ENCODE data around the gene SPATA31E1.
A peak's percentile ranks its signal among the peaks of the same experiment; 100 is the strongest.
"Not testable (repeated sequence)": the region's sequence is repeated elsewhere in the genome, so short reads cannot be mapped to it uniquely, and the experiment has no call there.

The SPATA31E1 gene

DNA sequence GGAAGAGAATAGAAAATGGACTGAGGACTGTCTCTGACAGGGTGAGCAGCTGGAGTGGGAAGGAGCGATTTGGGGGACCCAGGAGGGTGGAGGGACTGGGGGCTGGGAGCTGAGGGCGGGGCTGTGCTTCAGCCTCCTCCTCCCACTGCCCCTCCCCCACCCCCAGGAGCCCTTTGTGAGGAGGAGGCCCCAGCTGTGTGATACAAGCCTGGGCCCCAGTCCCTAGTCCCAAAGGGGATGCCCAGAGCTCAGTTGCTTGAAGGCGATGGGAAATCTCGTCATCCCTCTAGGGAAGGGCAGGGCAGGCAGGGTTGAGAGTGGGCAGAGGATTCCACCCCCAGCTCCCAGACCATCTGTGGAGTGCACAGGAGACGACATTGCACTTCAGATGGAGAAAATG, at the start of gene SPATA31E1:
Gene SPATA31E1 (plus strand): TSS at position 251 of the 400 bp plus-strand sequence. CDS start 15 bp downstream, at position 266.
- in situ Hi-C loops (cut with MboI; ENCODE audit: low pct_unique_long_range_greater_than_20kb, low sequenced_read_pairs): no loop called here
- DNase-seq: no peak

DNA sequence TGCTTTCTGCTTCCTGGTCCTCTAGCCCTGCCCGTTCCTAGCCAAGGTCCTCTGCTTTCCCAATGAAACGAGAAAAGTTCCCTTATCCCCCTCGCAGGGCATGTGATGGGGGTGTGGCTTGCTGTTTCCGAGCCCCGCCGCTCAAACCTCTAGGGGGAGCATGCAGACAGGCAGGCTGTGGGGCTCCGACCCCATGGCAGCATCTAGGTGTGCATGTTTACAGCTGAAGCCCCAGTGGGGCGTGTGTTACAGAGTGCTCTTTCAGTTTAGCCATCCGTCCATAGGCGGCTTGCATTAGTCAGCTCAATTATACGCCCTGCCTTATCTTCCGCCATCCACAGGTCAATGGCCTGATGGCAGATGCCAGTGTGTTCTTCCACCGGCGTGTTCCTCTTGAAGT, 48.3 kb upstream of the SPATA31E1 start:
- DNase-seq: no peak
- in situ Hi-C loops (cut with MboI; ENCODE audit: low pct_unique_long_range_greater_than_20kb, low sequenced_read_pairs): no loop called here

DNA sequence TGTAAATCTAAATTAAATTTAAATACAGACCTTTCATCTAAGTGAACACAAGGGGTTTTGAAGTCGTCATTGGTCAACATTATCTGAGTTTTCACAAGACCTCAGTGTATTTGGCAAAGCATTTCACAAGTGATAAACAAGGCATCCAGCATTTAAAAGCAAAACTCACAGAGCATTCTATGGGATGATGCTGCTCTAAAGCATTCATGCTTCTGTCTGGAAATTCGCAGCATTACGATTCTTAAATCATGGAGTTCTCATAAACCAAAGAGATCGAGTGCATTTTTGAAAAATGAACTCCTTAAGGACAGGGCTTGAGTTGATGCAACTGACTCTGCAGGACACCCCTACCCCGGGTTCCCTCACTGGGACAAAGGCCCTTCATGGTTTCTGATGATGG, 46.1 kb upstream of the SPATA31E1 start:
- in situ Hi-C loops (cut with MboI; ENCODE audit: low pct_unique_long_range_greater_than_20kb, low sequenced_read_pairs): no loop called here
- DNase-seq: no peak

DNA sequence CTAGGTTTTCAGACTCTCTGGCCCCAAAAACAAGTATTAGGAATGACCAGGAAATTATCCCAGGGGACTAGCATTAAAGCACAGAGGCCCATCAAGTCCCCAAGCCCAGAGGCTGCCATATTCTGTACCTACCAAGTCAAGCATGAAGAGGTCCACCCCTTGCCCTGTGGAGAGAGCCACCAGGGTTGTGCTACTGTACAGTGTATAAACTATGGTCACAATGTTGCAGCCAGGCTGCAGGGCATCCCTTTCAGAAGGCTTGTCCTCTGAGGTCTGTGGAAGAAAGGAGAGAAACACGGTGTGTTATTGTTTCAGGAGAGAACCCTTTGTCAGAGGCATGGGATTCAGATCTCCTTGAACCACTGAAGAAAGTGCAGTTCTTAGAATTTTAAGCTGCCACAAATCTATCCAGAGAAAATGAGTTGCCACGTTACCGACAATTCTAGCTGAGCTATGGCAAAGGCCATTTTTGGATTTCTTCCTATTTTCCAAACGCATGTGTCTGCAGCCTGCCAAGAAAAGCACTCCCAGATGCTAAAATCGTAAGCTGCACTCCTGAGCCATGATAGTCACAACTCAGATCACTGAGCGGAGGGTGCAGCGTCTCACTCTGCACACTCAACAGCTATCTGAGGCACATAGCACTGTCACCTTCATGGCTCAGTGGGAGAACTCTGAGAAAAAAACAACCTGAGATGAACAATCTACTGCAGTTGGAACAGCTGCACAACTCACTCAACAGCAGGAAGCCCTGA, 45.5 kb upstream of the SPATA31E1 start:
- no peak for DNase-seq
- in situ Hi-C loops (cut with MboI; ENCODE audit: low pct_unique_long_range_greater_than_20kb, low sequenced_read_pairs): no loop called here

DNA sequence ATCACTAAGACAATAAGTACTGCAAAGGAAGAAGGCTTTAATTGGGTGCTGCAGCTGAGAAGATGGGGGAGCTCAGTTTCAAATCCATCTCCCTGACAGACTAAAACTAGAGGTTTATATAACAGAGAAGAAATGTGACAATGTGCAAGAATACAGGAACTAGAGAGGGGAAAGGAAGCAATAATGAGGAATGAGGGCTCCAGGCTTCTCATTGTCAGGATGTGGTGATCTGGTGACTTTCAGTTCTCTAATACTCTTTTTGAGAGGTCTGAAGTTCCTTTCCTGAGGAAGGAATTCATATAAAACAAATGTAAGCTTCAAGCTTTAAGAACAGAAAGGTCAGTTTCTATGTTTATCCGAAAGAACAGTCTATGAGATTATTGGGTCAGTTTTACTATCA, 42.5 kb upstream of the SPATA31E1 start:
- in situ Hi-C loops (cut with MboI; ENCODE audit: low pct_unique_long_range_greater_than_20kb, low sequenced_read_pairs): no loop called here

DNA sequence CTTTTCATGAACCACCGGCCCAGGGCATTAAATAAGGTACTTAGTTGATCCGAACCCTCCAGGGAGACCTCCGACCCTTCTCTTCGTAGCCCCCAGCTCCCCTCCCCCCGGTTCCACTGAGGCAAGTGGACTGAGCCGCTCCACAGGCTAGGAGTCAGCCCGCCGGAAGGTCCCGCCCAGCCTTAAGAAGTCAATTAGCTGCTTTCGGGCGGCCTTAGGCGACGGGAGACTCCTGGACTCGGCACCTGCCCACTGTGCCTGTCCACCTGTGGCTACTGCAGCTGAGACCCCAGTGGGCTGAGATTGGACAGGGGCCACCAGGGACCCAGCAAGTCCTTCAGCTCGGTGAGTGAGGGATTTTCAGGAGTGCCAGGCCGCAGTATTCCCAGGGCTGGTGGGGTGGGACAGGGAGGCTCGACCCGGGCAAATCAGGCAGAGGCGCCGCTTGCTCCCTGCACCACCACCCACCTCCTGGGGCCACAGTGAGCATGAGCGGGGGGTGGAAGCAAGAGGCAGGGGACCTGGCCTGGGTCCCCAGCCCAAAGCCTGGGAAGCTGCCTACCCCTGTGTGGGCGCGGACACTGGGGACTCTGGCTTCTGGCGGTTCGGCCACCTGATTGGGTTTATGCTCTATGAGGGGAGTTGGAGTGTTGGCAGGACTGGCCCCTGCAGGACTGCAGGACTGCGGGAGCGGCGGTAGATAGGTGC, 39.6 kb upstream of the SPATA31E1 start:
- no peak for DNase-seq
- in situ Hi-C loops (cut with MboI; ENCODE audit: low pct_unique_long_range_greater_than_20kb, low sequenced_read_pairs): no loop called here

More for the DNA sequence above, 42.5 kb upstream of the SPATA31E1 start:
- peak; percentile 16 for DNase-seq

DNA sequence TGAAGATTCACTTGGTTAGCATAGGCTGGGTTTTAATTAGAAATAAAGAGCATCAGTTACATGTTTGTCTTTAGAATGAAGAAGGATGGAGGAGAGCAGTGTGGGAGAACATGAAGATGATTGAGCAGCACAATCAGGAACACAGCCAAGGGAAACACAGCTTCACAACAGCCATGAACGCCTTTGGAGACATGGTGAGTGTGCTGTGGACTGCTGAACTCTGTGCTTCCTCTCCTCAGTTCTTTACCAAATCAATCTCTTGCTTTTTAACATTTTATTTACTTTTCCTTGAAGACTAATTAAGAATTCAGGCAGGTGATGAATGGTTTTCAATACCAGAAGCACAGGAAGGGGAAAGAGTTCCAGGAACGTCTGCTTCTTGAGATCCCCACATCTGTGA, 38.2 kb upstream of the SPATA31E1 start:
- in situ Hi-C loops (cut with MboI; ENCODE audit: low pct_unique_long_range_greater_than_20kb, low sequenced_read_pairs): no loop called here
- no peak for DNase-seq

DNA sequence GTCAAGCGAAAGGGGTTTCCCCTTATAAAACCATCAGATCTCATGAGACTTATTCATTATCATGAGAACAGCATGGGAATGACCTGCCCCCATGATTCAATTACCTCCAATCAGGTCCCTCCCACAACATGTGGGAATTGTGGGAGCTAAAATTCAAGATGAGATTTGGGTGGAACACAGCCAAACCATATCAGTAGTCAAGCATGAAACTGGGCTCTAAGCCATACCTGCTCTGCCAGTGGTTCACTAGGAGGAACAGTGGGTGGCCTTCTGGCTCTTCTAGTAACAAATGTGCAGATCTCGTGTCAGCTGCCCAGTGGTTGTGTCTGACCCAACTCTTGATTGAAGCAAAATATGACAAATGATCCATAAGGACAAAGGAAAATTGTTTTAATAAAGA, 34.9 kb upstream of the SPATA31E1 start:
- in situ Hi-C loops (cut with MboI; ENCODE audit: low pct_unique_long_range_greater_than_20kb, low sequenced_read_pairs); DNase-seq: not testable (repeated sequence)

DNA sequence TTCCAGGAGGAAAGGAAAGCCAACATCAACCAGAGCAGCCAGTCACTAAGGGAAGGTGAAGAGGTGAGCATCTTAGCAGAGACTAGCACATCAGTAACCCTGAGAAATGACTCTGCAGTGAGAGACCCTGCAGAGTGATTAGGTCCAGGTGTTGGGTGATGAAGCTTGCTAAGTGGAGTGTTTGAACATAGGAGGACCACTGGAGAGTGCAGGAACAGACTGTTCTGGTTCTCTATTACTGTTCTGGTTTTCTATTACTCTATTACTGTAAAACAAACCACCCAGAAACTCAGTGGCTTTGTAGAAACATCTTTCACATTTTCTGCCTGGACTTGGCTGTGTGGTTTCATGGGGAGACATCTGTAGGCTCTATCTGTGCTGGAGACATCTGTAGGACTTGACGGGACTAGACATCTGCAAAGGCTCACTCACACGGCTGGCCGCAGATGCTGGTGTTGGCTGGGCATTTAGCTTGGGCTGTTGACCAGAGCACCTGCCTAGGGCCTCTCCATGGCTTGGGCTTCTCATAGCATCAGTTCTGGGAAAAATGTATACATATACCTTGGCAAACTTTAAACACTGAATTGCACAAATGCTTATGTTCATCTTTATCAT, 33.4 kb upstream of the SPATA31E1 start:
- in situ Hi-C loops (cut with MboI; ENCODE audit: low pct_unique_long_range_greater_than_20kb, low sequenced_read_pairs): no loop called here
- no peak for DNase-seq

DNA sequence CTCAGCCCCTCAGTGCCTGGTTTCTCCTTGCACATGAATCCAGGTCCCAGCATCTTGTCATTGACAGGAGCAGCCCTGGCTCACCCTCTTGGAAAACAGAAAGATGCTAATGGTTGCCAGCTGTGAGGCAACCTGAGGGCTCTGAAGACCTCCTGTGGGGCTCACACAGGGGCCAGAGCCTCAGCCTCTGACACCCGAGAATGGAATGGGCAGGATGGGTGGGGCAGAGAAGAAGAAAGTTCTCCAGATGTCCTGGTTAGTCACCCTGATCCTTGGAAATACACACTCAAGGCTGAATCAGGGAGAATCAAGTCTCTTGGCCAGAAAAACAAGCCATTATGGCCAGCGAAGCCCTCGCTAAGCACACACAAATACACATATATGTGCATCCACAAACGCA, 32.3 kb upstream of the SPATA31E1 start:
- in situ Hi-C loops (cut with MboI; ENCODE audit: low pct_unique_long_range_greater_than_20kb, low sequenced_read_pairs): no loop called here
- DNase-seq: no peak

DNA sequence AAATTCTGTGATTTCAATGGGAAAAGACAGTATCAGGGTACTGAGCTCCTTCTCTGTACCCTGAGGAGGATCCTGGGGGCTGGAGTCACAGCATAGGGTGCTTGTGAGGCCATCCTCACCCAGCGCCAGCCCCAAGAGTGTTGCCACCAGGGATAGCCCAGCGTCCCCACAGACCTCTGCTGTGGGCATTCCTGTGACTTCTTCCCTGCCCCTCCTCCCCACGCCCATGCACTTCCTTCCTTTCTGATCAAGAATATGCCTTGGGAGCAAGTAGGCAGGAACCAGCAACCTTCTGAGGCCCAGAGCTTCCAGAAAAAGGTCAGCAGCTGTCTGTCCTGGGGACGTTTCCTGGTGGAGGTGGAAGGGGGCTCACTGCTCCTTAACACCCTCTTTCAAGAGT, 31.5 kb upstream of the SPATA31E1 start:
- in situ Hi-C loops (cut with MboI; ENCODE audit: low pct_unique_long_range_greater_than_20kb, low sequenced_read_pairs); DNase-seq: not testable (repeated sequence)

DNA sequence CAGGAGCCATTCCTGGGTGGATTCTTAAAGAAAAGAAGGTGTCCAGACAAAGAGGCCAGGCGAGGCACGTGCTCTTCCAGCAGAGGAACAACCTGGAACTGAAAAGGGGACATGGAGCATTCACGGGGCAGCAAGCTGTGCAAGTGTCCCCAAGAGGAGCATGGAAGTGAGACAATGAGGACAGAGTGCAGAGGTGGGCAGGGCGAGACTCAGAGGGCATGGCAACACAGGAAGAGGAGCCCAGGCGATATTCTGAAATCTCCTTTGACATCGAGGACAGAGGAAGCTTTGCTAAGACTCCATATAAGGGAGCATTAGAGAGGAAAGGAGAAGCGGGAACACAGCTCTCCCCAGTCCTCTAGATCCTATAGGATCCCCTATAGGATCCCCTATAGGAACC, 29.4 kb upstream of the SPATA31E1 start:
- in situ Hi-C loops (cut with MboI; ENCODE audit: low pct_unique_long_range_greater_than_20kb, low sequenced_read_pairs): no loop called here
- no peak for DNase-seq

DNA sequence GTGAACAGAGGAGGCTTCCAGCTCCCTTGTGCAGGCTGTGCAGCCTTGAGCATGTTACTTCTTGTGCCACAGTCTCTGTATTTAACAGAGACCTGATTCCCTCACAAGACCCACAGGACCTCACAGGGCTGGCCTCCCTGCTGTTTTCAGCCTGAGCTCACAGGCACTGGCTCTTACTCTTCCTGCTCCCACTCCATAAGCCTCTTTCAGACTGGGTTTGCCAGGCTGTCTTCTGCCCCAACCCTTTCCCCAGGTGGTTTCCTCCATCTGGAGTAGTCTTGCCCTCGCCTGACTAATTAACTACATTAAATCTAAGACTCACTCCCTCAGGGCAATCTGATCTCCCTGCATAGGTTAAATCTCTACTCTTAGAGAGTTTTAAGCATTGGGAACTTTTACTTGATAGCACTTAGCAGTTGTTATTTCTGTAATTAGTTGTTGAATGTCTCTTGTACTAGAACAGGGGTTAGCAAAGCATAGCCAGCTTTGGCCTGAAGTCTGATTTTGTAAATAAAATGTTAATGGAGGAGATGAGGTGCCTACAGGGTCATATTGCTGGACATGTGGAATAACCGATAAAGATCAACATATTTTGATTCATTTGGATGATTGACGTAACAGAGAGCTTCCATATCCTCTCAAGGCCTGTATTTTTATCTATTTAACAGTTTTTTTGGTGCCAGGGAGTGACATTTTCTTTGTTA, 28.6 kb upstream of the SPATA31E1 start:
- in situ Hi-C loops (cut with MboI; ENCODE audit: low pct_unique_long_range_greater_than_20kb, low sequenced_read_pairs): no loop called here
- no peak for DNase-seq

DNA sequence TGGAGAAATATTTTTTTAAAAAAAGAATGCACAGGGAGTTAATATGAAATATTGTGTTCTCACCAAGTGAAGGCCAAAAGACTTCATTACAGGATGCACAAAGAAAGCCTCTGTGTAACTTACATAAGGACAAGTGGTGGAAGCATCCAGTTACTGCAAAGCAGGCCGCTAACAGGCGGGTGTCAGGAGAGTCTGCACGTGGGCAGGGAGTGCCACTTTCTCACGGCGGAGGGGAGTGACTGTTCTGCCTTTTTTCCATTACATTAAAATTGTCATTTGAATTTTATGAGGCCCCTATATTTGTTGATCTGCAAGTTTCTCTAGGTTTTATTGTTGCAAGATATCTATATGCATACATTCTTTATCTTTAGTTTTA, 28.1 kb upstream of the SPATA31E1 start:
- no peak for DNase-seq
- in situ Hi-C loops (cut with MboI; ENCODE audit: low pct_unique_long_range_greater_than_20kb, low sequenced_read_pairs): no loop called here

DNA sequence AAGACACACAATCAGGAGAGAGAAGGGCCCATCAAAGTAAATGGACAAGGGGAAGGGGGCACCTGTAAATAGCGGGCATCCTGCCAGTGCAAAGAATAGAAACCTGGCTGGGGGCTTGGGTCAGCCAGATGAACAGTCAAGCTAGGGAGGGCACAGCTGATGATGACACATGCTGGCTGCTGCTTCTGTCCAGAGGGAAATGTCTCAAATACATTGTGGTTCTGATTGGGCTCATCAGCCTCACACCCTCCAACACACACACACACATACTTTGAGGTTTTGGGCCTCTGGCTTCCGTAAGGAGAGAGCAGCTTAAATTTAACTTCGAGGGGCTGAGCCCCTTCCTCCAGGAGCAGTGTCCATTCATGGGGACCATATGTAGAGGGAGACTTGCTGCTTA, 27.6 kb upstream of the SPATA31E1 start:
- no peak for DNase-seq
- in situ Hi-C loops (cut with MboI; ENCODE audit: low pct_unique_long_range_greater_than_20kb, low sequenced_read_pairs): no loop called here

DNA sequence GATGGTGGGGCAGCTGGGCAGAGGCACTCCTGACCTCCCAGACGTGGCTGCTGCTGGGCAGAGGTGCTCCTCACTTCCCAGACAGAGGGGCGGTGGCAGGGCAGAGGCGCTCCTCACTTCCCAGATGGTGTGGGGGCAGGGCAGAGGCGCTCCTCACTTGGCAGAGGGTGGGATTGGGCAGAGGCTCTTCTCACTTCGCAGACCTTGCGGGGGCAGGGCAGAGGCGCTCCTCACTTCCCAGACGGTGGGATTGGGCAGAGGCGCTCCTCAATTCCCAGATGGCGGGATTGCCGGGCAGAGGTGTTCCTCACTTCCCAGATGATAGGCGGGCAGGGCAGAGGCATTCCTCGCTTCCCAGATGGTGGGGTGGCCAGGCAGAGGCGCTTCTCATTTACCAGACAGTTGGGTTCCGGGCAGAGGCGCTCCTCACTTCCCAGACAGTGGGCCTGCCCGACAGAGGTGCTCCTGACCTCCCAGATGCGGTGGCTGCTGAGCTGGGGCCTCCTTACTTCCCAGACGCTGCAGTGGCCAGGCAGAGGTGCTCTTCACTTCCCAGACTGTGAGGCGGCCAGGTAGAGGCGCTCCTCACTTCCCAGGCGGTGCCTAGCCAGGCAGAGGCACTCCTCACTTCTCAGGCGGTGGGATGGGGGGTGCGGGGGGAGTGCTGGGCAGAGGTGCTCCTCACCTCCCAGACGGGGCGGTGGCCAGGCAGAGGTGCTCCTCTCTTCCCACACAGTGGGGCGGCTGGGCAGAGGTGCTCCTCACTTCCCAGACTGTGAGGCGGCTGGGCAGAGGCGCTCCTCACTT, 25.3 kb upstream of the SPATA31E1 start:
- no peak for DNase-seq
- in situ Hi-C loops (cut with MboI; ENCODE audit: low pct_unique_long_range_greater_than_20kb, low sequenced_read_pairs): no loop called here

DNA sequence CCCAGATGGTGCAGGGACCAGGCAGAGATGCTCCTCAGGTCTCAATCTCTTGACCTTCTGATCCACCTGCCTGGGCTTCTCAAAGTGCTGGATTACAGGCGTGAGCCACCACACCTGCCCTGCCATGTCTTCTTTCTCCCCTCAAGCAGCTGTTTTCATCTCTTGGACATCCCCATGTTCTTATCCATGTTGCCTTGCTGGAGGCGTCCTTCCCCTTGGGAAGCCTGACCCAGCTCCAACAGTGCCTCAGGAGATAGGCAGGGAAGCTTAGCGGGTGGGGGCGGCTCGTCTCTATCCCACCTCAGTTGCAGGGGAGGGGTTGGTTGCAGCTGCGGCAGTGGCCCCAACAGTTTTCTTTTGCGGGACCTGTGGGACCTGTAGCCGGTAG, 24.7 kb upstream of the SPATA31E1 start:
- in situ Hi-C loops (cut with MboI; ENCODE audit: low pct_unique_long_range_greater_than_20kb, low sequenced_read_pairs): no loop called here
- DNase-seq: no peak

DNA sequence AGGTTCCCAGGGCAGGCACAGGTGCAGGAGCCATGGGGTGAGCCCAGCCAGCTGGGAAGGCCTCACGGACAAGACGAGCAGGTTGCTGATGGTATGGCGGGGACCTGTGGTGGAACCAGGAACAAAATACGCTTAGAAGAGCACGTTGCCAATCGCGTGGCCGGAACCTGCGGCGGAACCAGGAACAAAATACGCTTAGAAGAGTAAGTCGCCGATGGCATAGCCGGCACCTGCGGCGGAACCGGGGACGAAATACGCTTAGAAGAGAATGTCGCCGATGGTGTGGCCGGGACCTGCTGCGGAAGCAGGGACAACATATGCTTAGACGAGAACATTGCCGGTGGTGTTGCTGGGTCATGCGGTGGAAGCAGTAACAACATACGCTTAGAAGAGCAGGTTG, 23.5 kb upstream of the SPATA31E1 start:
- in situ Hi-C loops (cut with MboI; ENCODE audit: low pct_unique_long_range_greater_than_20kb, low sequenced_read_pairs): no loop called here
- DNase-seq: no peak

DNA sequence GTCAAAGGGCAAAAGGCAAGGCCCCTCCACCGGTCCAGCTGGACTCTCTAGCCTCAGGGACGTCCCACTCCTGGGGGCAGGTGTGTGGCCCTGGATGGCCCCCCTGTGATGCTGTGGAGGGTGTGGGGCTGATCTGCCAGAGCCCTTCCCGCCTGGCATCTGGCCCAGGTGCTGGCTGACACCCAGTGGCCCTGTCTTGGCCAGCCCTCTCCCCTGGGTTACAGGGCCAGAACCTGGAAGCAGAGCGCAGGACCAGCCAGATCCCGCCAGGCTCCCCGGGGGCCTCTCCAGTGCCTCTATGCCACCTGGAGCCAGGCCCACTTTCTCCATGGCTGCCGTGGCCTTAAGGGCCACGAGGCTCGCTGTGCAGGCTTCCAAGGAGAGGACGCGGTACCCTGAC, 22.9 kb upstream of the SPATA31E1 start:
- DNase-seq: no peak
- in situ Hi-C loops (cut with MboI; ENCODE audit: low pct_unique_long_range_greater_than_20kb, low sequenced_read_pairs): no loop called here

All from KBM-7 (cell line).